BE2C (cell line): Measurements from ENCODE around the gene MAP4K2.

Source experiments
- DNase-seq: peaks from one replicate; pipeline ENCODE4 v3.0.0-alpha.2; 2020
- H3K27me3 ChIP-seq: fragments of 250-450 bp; sonication (Bioruptor Pico); 2 replicates; pipeline ENCODE4 v1.5.1; 2020; ENCODE audit warnings: mild to moderate bottlenecking
- H3K36me3 ChIP-seq: fragments of 250-450 bp; sonication (Bioruptor Pico); 2 replicates; pipeline ENCODE4 v1.5.1; 2020; ENCODE audit warnings: mild to moderate bottlenecking
- H3K4me1 ChIP-seq: fragments of 250-450 bp; sonication (Bioruptor Pico); 2 replicates; pipeline ENCODE4 v1.5.1; 2020
- H3K4me3 ChIP-seq: 2 replicates; pipeline ENCODE4 v1.5.1; 2011; ENCODE audit warnings: low read depth, low read length
- H3K9me3 ChIP-seq: fragments of 250-450 bp; sonication (Bioruptor Pico); 2 replicates; pipeline ENCODE4 v1.5.1; 2020
- CTCF ChIP-seq: IDR thresholded peaks from 2 replicates; pipeline ENCODE4 v1.5.1; 2012; ENCODE audit warnings: mild to moderate bottlenecking, low read depth, low read length

Gene MAP4K2

GRCh38 chr11:64809781-64810241 is 6.8 kb upstream of the MAP4K2 start:
- Histone ChIP-seq H3K27me3 (no peaks in the 10 kb centered on the region), H3K9me3 (no peaks in the 10 kb centered on the region), H3K36me3 (no peaks in the 10 kb centered on the region), H3K4me1 (no peaks in the 10 kb centered on the region), H3K4me3 (peak overlapping the region; percentile 73)
- DNase-seq, result peak; percentile 25
- no peak for TF ChIP-seq CTCF

DNA sequence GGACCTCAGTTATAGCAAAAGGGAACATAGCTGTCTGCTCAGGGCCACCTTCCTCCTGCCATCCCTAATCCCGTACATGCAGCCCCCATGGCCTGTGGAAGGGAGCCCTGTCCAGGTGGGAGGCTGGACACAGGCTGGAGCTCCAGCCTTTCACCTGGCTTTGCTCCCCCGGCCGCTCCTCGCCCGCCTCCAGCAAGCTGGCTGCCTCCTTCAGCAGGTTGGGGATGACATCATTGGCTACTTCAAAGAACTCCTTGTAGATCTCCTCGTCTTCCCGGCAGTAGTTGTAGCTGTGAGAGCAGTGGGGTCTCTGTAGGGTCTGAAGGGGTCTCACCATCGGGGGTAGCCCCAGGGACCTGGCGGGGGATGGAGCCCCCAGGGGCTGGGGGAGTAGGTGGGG is 2.5 kb upstream of the MAP4K2 start:
- H3K36me3 ChIP-seq, result no peaks in the 10 kb centered on the region
- no peak for DNase-seq
- no peak overlapping the region for H3K4me3 ChIP-seq
- no peaks in the 10 kb centered on the region for H3K4me1 ChIP-seq
- no peaks in the 10 kb centered on the region for H3K27me3 ChIP-seq
- H3K9me3 ChIP-seq, result no peaks in the 10 kb centered on the region
- no peak for TF ChIP-seq CTCF

GRCh38 chr11:64804346-64805210 is 1.6 kb upstream of the MAP4K2 start:
- Histone ChIP-seq H3K9me3 (no peaks in the 10 kb centered on the region), H3K27me3 (no peaks in the 10 kb centered on the region), H3K4me3 (no peak overlapping the region), H3K36me3 (no peaks in the 10 kb centered on the region), H3K4me1 (no peaks in the 10 kb centered on the region)
- TF ChIP-seq CTCF, result no peak
- no peak for DNase-seq

DNA sequence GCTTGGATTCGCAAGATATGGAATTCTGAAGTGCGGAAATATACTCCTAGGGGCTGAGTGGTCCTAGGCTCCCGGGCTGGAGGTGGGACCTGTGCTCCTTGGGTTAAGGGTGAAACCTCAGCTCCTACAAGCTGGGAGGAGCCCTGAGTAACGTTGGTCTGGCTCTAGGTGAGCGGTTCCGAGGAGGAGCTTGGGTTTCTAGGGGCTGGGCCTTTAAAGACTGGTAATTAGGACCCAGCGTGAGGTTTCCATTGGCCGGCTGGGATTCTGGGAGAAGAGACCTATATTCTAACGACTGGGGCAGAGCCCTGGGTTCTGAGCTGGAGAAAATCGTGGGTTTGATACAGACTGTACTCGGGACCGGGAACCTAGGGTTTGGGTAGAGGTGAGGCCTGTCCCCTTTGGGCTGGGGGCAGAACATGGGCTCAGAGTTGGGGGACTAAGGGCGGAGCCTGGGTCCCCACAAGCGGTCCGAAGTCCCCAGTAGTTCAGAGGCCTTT is 882 bp upstream of the MAP4K2 start:
- no peak for TF ChIP-seq CTCF
- Histone ChIP-seq H3K36me3 (no peaks in the 10 kb centered on the region), H3K27me3 (no peaks in the 10 kb centered on the region), H3K4me1 (no peaks in the 10 kb centered on the region), H3K9me3 (no peaks in the 10 kb centered on the region), H3K4me3 (peak overlapping the region; percentile 65)
- DNase-seq, result no peak

- no peak for DNase-seq
- no peaks in the 10 kb centered on the region for H3K9me3 ChIP-seq
- no peaks in the 10 kb centered on the region for H3K4me1 ChIP-seq
- H3K36me3 ChIP-seq, result no peaks in the 10 kb centered on the region
- no peaks in the 10 kb centered on the region for H3K27me3 ChIP-seq
- H3K4me3 ChIP-seq, result no peak overlapping the region; the same call in 1 of the 2 replicates
- TF ChIP-seq CTCF, result no peak
Measured at GRCh38 chr11:64802370-64803157, 450 bp downstream of the MAP4K2 start.
